GM10847 (cell line): ENCODE results near the gene KLRC3.

Source experiments
- POLR2A ChIP-seq: IDR thresholded peaks from 2 replicates; pipeline ENCODE4 v1.6.1; 2011; ENCODE audit not compliant: insufficient read length; ENCODE audit errors: extremely low read depth

The KLRC3 gene

GRCh38 chr12:10365696-10366405 lies 54.5 kb downstream of the KLRC3 start:
- no peak for TF ChIP-seq POLR2A

- TF ChIP-seq POLR2A = no peak
Measured at GRCh38 chr12:10364815-10365622, 55.4 kb downstream of the KLRC3 start.

- TF ChIP-seq POLR2A = no peak
Measured at GRCh38 chr12:10363914-10364814, 56.2 kb downstream of the KLRC3 start.

GRCh38 chr12:10363658-10363913 lies 56.8 kb downstream of the KLRC3 start:
- TF ChIP-seq POLR2A = no peak

- no peak for TF ChIP-seq POLR2A
Measured at GRCh38 chr12:10362828-10363657, 57.4 kb downstream of the KLRC3 start.

DNA sequence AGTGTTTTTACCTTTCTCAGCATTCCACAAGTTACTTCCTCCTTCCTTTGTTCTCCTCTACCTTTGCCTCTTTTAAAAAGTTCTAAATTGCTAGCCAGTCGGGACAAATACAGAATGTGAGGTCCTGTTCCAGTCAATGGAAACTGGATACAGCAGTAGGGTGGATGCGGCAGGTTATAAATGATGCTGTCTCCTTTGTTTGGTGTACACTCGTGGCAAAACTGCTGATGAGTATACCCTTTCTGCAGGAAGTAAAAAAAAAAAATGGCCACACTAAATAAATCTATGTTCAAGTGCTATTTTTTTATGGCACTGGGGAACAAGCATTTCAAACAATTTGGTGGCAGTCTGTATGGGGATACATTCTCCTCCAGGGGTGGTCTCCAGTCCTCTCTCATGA lies 58.1 kb downstream of the KLRC3 start:
- no peak for TF ChIP-seq POLR2A
